NCI-H1436 treated with DMSO at 0.1 percent for 48 hours (cell line): ENCODE measurements around the gene TESK1.

Experiments
- DNase-seq: peaks from one replicate; lab custom pipeline; 2025; lab: John Stamatoyannopoulos, UW

Gene TESK1

DNA sequence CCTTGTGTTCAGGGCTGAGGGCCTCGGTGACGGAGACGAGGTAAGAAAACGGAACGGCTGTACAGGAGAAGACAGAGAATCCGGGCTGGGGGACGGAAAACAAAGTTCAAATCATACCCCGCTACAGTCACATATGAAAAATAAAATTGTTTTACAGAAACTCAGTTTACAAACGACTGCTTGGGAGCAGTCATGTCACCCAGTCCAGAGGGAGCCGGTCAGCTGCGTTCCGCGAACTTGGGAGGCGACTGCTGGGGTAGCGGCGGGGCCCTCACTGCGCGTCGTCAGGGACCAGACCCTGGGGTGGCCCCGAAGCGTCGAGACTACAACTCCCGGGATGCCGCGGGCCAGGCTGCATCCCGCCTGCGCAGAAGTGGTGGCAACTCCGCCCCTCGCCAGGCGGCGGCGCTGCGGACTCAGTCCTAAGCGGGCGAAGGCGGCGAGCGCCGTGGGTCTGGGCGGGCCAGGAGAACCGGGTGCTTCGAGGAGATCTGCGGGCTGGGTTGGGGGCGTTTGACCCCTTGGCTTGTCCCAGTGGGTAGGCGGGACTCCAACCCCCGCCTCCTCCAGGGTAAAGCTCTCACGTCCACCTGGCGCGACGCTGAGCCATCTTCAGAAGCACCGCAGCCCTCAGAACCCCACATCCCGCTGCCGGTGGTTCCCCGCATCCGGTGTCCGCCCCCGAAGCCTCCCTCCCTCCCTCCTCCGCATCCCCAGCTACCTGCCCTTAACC lies 41.6 kb downstream of the TESK1 start:
- DNase-seq, result peak; percentile 62

DNA sequence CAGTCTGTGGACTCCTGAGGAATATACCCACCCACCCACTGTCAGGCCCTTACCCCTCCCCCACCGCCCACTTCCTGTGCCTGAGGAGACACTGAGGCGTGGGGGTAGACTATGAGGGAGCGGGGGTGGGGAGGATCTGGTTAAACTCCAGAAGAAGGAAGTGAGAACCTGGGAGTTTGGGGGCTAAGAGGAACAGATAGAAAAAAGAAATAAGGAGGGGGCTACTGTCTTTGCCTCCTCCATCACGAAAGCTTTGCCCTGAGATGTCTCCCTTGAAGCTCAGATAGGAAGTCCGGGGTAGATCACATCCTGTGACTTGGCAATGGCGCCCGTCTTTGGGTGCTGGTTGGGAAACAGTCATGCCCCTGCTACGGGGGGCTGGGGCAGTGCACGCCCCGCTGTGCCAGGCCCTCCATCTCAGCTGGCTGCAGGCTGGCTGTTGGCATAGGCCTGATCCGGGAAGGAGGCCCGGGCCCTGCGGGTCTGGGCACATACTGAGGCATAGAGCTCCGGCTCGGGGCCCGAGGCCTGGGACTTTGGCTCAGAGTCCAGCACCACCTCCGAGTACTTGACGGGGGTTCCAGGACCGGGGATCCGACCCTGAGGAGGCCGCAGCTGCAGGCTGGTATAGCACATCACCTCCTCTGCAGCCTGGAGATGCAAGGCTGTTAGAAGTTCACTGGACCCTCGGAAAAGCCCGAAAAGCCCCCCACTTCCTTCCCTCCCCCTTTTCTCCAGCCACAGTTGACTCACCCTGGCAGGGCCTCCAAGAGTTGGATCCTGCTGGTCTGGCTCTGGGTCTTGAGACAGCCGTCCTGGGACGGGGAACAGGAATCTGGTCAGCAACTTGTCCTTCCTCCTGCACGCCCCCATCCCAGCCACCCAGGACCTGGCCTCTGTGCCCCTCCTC lies 44.6 kb downstream of the TESK1 start:
- DNase-seq, result no peak

- no peak for DNase-seq
Measured at GRCh38 chr9:35650341-35651158, 45.5 kb downstream of the TESK1 start, which contains the start of gene SIT1. Gene SIT1 (minus strand): TSS chr9:35650931. CDS start chr9:35650853, 78 bp downstream.

GRCh38 chr9:35651956-35652828 lies 47.1 kb downstream of the TESK1 start:
- no peak for DNase-seq

- DNase-seq, result no peak
Measured at GRCh38 chr9:35652829-35653209, 47.8 kb downstream of the TESK1 start.

DNA sequence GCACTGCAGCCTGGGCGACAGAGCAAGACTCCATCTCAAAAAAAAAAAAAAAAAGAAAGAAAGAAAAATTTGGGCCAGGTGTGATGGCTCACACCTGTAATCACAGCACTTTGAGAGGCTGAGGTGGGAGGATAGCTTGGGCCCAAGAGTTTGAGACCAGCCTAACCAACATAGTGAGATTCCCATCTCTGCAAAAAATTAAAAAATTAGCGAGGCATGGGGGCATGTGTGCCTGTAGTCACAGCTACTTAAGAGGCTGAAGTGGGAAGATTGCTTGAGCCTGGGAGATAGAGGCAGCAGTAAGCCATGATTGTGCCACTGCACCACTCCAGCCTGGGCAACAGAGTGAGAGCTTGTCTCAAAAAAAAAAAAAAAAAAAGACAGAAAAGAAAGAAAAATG lies 48.5 kb downstream of the TESK1 start:
- DNase-seq, result no peak

GRCh38 chr9:35656348-35656747 lies 51.3 kb downstream of the TESK1 start:
- DNase-seq, result no peak

- DNase-seq, result no peak
Measured at GRCh38 chr9:35656831-35657545, 51.9 kb downstream of the TESK1 start.

GRCh38 chr9:35657546-35658136 lies 52.6 kb downstream of the TESK1 start, which contains the start of gene RMRP:
Gene RMRP (minus strand): TSS chr9:35658019.
- peak; percentile 89 for DNase-seq

DNA sequence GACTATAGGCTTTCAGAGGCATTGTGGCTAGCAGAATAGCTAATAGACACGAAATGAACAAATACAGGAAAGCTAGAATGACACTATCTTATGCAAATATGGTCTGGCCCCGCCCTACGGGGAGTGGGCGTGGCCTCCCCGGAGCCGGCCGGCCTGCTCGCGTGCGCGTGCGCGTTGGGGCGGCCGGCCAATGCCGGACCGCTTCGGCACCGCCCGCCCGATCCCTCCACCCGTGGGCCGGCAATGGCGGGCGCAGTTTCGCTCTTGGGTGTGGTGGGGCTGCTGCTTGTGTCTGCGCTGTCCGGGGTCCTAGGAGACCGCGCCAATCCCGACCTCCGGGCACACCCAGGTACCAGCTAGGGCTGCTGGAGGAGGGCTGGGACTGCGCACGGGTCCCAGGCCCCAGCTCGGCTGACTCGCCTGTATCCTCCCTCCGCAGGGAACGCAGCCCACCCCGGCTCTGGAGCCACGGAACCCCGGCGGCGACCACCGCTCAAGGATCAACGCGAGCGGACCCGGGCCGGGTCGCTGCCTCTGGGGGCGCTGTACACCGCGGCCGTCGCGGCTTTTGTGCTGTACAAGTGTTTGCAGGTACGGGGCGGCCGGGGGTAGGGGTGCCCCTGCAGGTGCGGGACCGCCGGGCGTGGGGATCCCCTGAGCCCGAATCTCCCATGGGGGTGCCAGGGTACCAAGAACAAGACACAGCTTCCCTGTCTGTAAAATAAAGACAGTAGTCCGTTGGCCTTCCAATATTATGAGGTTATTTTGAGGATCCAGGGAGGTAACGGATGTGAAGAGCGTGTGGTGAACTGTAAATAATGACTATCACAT lies 53.3 kb downstream of the TESK1 start, which contains the start of gene CCDC107:
TSS of gene CCDC107 (plus strand) at position 156 of the 831 bp plus-strand sequence. CDS start at position 244, 88 bp downstream.
- no peak for DNase-seq

DNA sequence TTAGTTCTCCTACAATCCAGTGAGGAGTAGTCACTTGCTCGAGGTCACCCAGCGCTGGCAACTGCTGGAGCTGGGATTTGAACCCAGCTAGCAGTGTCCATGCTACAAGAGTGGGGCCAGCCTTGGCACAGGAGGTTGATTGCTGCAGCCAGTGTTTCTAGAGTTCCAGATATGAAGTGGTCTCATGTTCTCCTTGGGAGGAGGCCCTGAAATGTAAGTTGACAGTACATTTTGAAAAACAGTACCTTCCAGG lies 53.8 kb downstream of the TESK1 start:
- DNase-seq, result no peak

- peak; percentile 25 for DNase-seq
Measured at GRCh38 chr9:35659340-35659739, 54.3 kb downstream of the TESK1 start.
